HG03135 (cell line): ENCODE measurements around the gene NUP133.
"Not testable (repeated sequence)": the region's sequence is repeated elsewhere in the genome, so short reads cannot be mapped to it uniquely, and the experiment has no call there.

Experiments used
- ATAC-seq: cut with Tn5 transposase; IDR thresholded peaks from one replicate; pipeline ENCODE4 v1.9.1; 2021; ENCODE audit warnings: mild to moderate bottlenecking, moderate library complexity; ENCODE audit not compliant: unreplicated experiment

Gene NUP133

DNA sequence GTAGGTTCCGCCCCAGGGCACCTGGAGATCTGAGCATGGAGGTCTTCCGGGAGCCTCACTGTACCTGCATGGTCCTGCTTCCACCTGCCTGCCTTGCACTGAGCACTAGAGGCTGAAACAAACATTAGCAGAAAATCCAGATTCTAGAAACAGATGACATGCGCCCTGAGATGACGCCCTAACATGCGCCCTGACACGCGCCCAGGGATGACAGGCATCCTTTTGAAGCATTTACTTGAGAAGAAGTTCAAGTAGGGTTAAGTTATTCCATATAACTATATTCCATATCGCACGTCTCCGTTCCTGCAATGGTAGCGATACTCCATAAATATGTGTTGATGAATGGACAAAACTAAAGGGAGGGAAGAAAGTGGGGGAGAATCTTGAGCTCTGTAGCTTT is 87.9 kb downstream of the NUP133 start:
- no peak for ATAC-seq

DNA sequence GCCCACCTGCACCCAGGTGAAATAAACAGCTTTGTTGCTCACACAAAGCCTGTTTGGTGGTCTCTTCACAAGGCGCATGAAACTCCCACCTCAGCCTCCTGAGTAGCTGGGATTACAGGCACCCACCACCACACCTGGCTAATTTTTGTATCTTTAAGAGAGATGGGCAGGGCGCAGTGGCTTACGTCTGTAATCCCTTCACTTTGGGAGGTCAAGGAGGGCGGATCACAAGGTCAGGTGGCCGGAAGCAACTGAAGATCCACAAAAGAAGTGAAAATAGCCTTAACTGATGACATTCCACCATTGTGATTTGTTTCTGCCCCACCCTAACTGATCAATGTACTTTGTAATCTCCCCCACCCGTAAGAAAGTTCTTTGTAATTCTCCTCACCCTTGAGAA is 89.6 kb downstream of the NUP133 start:
- ATAC-seq, result not testable (repeated sequence)

GRCh38 chr1:229412810-229413209 is 95.3 kb downstream of the NUP133 start:
- not testable (repeated sequence) for ATAC-seq

DNA sequence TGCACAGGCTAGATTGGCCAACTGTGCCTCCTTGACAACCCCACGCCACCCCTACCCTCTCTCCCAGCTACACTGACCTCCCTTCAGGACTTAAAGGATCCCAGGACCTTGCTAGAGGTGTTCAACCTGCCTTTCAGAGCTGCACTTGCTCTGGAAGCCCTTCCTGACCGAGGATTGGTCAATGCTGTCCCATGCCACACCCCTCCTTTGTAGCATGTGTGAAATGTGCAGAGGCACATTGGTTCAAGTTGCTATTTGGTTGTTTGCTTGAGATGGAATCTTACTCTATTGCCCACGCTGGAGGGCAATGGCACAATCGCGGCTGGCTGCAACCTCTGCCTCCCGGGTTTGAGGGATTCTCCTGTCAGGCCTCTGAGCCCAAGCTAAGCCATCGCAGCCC is 96.1 kb downstream of the NUP133 start:
- no peak for ATAC-seq

DNA sequence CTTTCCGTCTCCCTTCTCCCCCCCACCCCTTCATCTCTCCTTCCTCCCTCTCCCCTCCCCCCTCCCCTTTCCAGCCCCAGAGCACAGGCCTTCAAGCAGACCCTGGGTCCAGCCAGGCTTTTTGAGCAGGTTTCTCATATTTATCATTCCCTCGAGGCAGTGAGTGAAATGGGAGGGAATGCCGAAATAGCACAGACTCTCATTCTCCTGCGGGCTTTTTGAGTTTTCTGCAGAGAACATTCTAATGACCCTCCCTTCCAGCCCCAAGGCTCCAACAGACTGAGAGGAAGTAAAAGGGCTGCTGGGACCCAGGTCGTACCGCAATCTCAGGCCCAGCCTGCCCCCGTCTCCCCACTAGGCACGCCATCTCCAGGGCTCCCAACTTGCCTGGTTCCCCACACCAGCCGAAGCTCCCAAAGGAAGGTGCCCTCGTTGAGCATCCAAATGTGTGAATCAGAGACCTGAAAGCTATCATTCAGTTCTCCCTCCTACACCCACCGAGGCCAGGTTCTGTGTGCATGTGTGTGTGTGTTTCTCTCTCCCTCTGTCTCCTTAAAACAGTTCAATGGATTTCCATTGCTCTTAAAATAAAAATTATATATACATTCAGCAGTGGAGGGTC is 96.6 kb downstream of the NUP133 start:
- no peak for ATAC-seq

- no peak for ATAC-seq
These were observed 97.3 kb downstream of the NUP133 start for GRCh38 chr1:229410692-229411433.

GRCh38 chr1:229410370-229410691 is 97.8 kb downstream of the NUP133 start:
- ATAC-seq, result no peak

GRCh38 chr1:229409616-229410369 is 98.3 kb downstream of the NUP133 start:
- no peak for ATAC-seq

DNA sequence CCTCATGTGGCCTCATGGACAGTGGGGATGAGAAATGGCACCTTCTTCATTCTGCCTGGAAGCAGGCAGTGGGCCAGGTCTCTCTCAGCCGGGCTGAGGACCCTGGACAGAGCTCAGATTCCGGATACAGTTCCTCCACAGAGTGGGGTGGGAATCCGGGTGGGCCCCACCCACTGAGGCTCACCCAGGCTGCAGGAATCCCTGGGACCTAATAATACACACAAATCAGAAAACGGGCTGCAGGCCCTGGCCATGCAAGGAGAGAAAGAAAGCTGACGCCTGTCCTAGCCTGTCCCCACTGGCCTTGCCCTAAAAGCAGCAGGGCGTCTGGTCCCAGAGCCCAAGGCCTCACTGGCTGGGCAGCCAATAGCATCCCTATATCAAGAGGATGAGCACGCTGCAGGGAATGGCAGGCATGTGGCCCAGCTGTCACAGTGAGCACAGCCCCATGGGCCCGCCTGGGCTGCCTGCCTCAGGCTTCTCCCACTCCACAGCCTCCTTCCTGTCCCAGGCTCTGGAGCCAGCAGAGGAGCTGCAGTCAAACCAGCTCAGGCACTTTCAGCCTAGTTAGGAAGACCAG is 99.6 kb downstream of the NUP133 start:
- ATAC-seq, result no peak

DNA sequence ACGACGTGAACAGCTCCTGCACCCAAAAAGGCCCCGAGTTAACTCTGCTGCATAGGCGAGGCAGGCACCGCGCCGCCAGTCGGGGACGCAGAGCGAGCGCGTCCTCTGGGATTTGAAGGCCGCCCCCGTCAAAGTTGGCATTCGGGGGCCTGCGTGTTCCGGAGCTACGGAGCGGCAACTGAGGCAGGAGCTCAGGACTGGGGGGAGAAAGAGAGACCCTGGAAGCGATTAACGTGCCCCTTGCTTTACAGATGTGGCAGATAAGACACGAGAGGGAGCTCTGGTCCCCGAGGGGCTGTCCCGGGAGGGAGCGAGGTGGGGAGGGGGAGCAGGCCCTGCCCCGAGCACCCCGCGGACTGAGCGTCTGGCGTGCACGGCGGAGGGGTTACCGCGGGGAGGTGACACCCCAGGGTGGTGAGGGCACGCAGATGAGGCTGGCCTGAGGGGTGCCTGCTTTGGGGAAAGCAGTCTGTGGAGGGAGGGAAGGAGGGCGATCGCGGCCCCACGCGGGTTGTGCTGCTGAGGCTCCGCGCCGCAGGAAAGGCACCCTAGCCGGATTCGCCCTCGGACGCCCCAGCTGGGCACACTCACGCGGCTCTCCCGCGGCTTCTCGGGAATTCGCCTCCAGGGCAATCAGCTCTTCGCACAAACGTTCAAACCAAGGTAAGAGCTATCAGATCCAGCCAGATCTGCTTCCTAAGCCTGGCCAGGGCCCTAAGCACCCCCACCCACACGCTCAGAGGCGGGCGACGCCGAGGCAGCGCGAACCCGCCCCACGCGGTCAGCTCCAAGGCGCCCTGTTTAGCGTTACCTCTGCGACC is 100.7 kb downstream of the NUP133 start:
- ATAC-seq, result no peak

DNA sequence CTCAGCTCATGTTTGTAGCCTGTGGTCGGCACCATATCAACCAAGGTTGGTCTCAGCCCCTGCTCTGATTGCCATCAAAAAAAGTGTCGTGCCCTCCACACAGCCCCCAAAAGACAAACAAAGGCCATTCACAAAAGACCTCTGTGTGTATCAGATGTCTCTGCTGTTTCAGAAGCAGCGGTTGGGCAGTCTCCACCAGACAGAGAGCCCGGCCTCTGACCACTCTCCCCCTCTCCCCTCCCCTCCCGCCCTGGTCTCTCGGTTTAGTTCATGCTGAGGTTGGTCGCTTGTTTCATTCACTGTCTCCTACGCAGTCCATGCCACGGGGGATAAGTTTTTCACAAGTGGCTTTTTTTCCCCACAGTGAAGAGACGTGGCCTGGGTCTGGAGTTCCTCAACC is 101.3 kb downstream of the NUP133 start:
- no peak for ATAC-seq

- no peak for ATAC-seq
These were observed 104.6 kb downstream of the NUP133 start for GRCh38 chr1:229403573-229403972.

DNA sequence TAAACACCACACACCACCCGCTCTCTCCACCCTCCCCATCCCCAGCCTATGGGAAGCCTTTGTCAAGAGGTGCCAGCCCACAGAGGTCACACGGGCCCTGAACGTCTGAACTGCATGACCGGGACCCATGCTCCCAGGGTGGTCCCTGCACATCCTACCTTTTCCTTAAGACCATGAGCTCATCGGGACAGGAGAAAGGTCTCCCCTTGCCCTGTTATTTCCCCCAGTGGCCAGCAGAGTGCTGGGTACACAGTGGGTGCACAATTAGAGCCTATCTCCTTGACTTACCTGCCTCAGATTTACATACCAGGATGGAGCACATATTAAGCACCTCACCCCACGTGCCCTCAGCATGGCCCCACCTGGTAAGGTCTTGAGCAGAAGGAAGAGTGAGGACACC is 105.1 kb downstream of the NUP133 start:
- no peak for ATAC-seq

GRCh38 chr1:229402329-229402728 is 105.8 kb downstream of the NUP133 start:
- not testable (repeated sequence) for ATAC-seq

GRCh38 chr1:229397762-229398161 is 110.4 kb downstream of the NUP133 start:
- no peak for ATAC-seq

DNA sequence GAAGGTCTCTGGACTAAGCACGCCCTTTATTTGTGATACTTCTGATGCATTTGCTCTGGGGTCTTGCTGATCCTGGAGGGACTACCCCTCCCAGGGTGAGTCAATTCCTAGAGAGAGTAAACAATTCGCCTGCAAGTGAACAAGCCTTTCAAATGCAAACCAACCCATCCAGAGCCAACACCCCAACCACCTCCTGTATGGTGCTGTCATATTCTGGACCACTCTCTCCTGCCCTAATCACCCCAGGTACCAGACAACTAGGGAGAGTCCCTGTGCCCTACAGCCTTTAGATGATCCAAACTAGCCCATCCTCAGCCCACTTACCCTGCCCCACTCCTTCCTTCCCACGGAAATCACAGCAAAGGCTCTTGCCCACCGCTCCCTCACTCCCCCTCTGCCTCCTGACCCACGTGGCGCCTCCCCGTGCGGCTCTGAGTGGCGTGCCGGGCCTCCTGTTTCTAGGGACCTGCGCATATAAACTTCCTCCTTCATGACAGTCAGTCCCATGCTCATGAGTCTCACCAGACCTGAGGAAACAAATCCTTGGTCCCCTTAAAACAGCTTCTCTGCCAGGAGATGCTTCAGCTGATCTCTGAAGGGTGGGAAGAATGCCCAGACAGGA is 111.4 kb downstream of the NUP133 start:
- no peak for ATAC-seq

DNA sequence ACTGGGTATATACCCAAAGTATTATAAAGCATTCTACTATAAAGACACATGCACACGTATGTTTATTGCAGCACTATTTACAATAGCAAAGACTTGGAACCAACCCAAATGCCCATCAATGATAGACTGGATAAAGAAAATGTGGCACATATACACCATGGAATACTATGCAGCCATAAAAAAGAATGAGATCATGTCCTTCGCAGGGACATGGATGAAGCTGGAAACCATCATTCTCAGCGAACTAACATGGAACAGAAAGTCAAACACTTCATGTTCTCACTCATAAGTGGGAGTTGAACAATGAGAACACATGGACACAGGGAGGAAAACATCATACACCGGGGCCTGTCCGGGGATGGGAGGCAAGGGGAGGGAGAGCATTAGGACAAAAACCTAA is 113.6 kb downstream of the NUP133 start:
- not testable (repeated sequence) for ATAC-seq

GRCh38 chr1:229392936-229393335 is 115.2 kb downstream of the NUP133 start:
- no peak for ATAC-seq
